Stomach (tissue), 9 donors: ENCODE data around the gene FBF1. TPM values are rescaled to one million over a fixed set of nuclear protein-coding genes. Genes with fewer than 3 reads are reported as not detected.

ENCODE experiments used
- DNase-seq, 2 donors: peaks; one replicate each; pipeline versions ENCODE4 v3.0.0 to v3.0.0-alpha.2; 2013 to 2019
- H3K27ac ChIP-seq, 5 donors: fragments of 200-600 bp in 4 of 5; sonication (generic) in 4 of 5; one replicate each; pipeline ENCODE4 v1.5.1; 2013 to 2019; ENCODE audit warnings: mild to moderate bottlenecking in 1 of 5, moderate library complexity in 1 of 5
- H3K27me3 ChIP-seq, 3 donors: fragments of 200-600 bp; sonication (generic); one replicate each; pipeline ENCODE4 v1.5.1; 2017 to 2019; ENCODE audit warnings: mixed run types in 1 of 3
- H3K36me3 ChIP-seq, 4 donors: fragments of 200-600 bp; sonication (generic); 1 replicate in 3 of 4; 2 replicates in 1 of 4; pipeline ENCODE4 v1.5.1; 2016 to 2019
- H3K4me1 ChIP-seq, 4 donors: fragments of 200-600 bp; sonication (generic); one replicate each; pipeline ENCODE4 v1.5.1; 2016 to 2019
- H3K4me3 ChIP-seq, 4 donors: fragments of 200-600 bp; sonication (generic) in 3 of 4; one replicate each; pipeline ENCODE4 v1.5.1; 2016 to 2019; ENCODE audit warnings: mild to moderate bottlenecking in 1 of 4
- H3K9me3 ChIP-seq, 4 donors: fragments of 200-600 bp; sonication (generic); one replicate each; pipeline ENCODE4 v1.5.1; 2016 to 2019
- EP300 ChIP-seq: sonication (generic); formaldehyde crosslinking; IDR thresholded peaks from one replicate; pipeline ENCODE4 v1.6.1; 2017; ENCODE audit warnings: antibody characterized with exemption
- POLR2A ChIP-seq, 4 donors: fragments of 450-650 bp; IDR thresholded peaks; one replicate each; pipeline ENCODE4 v1.6.1; 2016; ENCODE audit warnings: antibody characterized with exemption in 4 of 4, control low read depth in 2 of 4, mild to moderate bottlenecking in 1 of 4, moderate library complexity in 1 of 4
- POLR2AphosphoS5 ChIP-seq, 3 donors: sonication (generic); formaldehyde crosslinking; IDR thresholded peaks; one replicate each; pipeline ENCODE4 v1.6.1; 2016; ENCODE audit warnings: antibody characterized with exemption in 3 of 3
- WGBS, 5 donors: extraction: QIAGEN DNeasy Blood & Tissue Kit in 3 of 5; methylation state at CpG; one replicate each; pipeline versions ENCODE4 v1.1.5 to v1.1.7; 2013 to 2018; 5-methylcytosine and 5-hydroxymethylcytosine counted together
- intact Hi-C: fragments of 100-400 bp; cut with DNase I; formaldehyde crosslinking; loops from one replicate; pipeline ENCODE4 v1.15.1; 2023; ENCODE audit warnings: low total_unique reads
- polyA plus RNA-seq, 3 donors: library from polyadenylated mRNA; stranded (reverse); fragments of 200-250 nt; gene quantifications; one replicate each; pipeline ENCODE4 v1.2.3, GENCODE V29; 2013
- total RNA-seq, 5 donors: library from RNA; depleted of rRNA; stranded (reverse); fragments of >200 nt; gene quantifications; one replicate each; pipeline versions ENCODE4 v1.1.0 to v1.2.3, GENCODE V29; 2014 to 2016
- TF ChIP-seq, protein P1 (sequence below), 7 experiments: fragments of 450-650 bp in 4 of 7; fragments of 200-600 bp in 3 of 7; sonication (generic) in 3 of 7; IDR thresholded peaks; one replicate each; pipeline ENCODE4 v1.5.1; 2016 to 2019; ENCODE audit warnings: antibody characterized with exemption in 7 of 7, control low read depth in 2 of 7, mild to moderate bottlenecking in 1 of 7
- donor health status: healthy with polysubstance abuse.
- donor health status: Bipolar disorder and iron deficiency.
- donor health status: healthy.

Gene FBF1
- total and polyA plus RNA-seq, 8 donors: 1.7 to 21.7 (median 10.4) TPM

DNA sequence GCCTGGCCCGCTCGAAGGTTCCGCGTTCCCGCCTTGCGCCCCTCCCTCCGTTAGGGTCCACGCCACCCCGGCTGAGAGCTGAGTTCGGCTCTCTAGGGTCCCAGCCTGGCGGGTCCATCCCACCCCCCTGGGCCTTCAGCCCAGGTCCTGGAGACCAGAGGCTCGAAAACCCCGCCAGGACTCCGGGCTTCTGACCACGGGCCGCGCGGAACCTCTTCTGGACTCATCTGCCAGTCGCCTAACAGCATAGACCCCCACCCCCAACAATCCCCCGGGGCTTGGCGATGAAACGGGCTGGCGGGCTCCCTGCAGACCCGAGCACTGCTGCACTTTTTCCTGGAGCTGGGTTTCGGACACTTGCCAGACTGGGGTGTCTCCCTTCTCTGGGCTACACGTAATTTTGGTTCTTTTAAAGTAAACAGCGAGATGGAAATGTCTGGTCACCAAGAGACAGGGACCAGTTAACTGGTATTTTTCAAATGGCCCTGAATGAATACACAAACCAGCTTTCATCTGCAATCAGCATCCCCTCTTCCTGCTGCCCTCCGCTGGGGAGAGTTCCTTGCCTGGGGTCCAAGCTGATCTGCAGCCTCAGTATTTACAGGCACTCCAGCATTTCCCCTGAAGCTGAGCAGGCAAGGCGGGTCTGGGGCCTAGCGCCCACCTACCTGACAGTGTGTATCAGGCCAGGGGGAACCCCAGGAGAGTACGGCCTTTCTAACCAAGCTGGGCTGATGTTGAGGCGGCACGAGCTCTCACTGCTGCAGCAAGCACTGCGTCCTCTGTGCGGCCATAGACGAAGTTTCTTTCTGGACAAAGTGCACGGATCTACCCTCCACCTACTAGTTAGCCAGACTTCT, 43.5 kb downstream of the FBF1 start:
- no peaks in the 10 kb centered on the region for H3K27me3 ChIP-seq
- peak overlapping the region; percentile 74 to 85 (median 80) for H3K4me3 ChIP-seq
- TF ChIP-seq EP300: no peak
- 47 to 77% (median 55%) methylated on average over 17 to 37 of the region's 37 CpGs for WGBS, 5 donors
- DNase-seq: no peak
- no peaks in the 10 kb centered on the region for H3K9me3 ChIP-seq
- intact Hi-C loops: no loop called here
- peaks cover 19 to 51% (median 46%) of the 10 kb centered on the region in 4 donors for H3K4me1 ChIP-seq
- H3K36me3 ChIP-seq: peaks cover 37 to 56% (median 49%) of the 10 kb centered on the region in 4 donors
- peak overlapping the region; percentile 91 to 97 (median 94) for H3K27ac ChIP-seq

DNA sequence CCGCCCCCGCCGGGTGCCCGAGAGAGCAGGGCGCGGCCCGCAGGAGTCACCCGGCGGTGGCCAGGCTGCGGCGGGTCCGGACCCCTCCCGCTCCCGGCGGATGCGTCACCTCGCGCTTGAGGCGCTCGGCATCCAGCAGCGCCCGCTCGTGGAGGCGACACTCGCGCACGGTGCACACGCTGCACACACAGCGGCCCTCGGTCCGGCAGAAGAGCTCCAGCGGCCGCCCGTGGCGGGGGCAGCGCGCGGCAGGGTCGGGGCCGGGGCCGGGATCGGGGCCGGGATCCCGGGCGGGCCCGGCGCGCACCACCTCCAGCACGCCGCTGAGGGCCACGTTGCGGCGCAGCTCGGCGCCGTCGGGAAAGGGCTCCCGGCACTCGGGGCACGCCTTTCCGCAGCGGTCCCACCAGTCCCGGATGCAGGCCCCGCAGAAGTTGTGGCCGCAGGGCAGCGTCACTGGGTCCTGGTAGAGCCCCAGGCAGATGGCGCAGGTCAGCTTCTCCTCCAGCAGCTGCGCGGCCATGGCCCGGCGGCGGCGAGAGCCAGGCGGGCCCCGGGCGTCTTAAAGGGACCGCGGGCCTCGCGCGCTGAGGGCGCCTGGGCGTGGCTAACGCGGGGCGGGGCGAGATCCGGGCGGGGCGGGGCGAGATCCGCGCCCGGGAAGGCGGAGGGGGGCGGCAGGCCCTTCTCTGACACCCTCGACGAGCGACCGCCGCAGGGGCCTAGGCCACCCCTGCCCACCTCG, 44.3 kb downstream of the FBF1 start, which contains the start of gene TRIM65:
TRIM65 (minus strand) TSS at position 537 of the 745 bp plus-strand sequence; CDS start at position 523, 14 bp downstream.
- intact Hi-C loops: no loop called here

DNA sequence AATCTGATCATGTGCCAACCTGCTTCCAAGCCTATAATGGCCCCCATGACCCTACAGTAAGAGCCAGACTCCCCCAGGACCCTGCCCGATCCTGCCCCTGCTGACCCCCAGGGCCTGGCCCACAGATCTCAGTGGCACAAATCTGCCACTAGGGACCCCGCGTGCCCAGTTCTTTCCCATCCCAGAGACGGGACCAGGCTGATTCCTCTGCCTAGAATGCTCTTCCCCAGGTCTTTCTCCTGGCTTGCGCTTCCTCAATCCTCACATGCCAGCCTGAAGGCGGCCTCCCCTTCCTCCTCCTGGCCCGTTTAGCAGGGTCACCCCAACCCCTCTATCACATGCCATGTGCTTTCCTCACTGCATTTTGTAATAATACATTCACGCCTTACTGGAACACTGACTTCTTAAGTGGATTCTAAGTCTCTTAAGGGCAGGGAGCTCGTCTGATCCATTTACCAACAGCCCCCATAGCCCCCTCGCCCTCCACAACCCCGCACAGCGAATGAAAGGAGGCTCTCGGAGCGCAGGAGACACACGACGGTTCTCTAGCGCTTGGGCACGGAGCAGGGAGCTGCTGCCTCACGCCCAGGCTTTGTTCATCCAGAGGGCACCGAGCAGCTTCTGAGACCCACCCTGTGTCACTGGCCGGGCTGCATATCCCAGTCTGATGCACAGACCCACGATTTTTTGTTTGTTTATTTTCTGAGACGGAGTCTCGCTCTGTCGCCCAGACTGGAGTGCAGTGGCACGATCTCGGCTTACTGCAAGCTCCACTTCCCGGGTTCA, 45.3 kb downstream of the FBF1 start:
- Histone ChIP-seq H3K27me3 (no peaks in the 10 kb centered on the region), H3K4me1 (peaks cover 19 to 60% (median 44%) of the 10 kb centered on the region in 4 donors), H3K4me3 (peak overlapping the region; percentile 74 to 85 (median 80)), H3K9me3 (no peaks in the 10 kb centered on the region), H3K36me3 (peaks cover 35 to 56% (median 49%) of the 10 kb centered on the region in 4 donors), H3K27ac (peak overlapping the region; percentile 91 to 97 (median 94))
- WGBS, 5 donors: 21 to 27% (median 22%) methylated on average over 28 of the region's 28 CpGs
- TF ChIP-seq, protein P1, sequence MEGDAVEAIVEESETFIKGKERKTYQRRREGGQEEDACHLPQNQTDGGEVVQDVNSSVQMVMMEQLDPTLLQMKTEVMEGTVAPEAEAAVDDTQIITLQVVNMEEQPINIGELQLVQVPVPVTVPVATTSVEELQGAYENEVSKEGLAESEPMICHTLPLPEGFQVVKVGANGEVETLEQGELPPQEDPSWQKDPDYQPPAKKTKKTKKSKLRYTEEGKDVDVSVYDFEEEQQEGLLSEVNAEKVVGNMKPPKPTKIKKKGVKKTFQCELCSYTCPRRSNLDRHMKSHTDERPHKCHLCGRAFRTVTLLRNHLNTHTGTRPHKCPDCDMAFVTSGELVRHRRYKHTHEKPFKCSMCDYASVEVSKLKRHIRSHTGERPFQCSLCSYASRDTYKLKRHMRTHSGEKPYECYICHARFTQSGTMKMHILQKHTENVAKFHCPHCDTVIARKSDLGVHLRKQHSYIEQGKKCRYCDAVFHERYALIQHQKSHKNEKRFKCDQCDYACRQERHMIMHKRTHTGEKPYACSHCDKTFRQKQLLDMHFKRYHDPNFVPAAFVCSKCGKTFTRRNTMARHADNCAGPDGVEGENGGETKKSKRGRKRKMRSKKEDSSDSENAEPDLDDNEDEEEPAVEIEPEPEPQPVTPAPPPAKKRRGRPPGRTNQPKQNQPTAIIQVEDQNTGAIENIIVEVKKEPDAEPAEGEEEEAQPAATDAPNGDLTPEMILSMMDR (IDR thresholded peaks at IDR 0.05): peak in 2 of 7 experiments; percentile 5 to 19
- TF ChIP-seq POLR2A (IDR thresholded peaks at IDR 0.05): no peak
- DNase-seq: peak in 1 of 2 donors; percentile 43
- intact Hi-C loops: no loop called here

More for the DNA sequence above, 44.3 kb downstream of the FBF1 start, which contains the start of gene TRIM65:
- Histone ChIP-seq H3K36me3 (peaks cover 37 to 56% (median 49%) of the 10 kb centered on the region in 4 donors), H3K27ac (peak within 1 kb of the TSS; percentile 91 to 97 (median 94)), H3K4me3 (peak within 1 kb of the TSS; percentile 74 to 85 (median 80)), H3K27me3 (no peaks in the 10 kb centered on the region), H3K4me1 (peaks cover 19 to 59% (median 44%) of the 10 kb centered on the region in 4 donors), H3K9me3 (no peaks in the 10 kb centered on the region)
- peak; percentile 86 to 95 for DNase-seq
- TF ChIP-seq POLR2A (IDR thresholded peaks at IDR 0.05): peak in 1 of 4 donors; percentile 42
- no peak for TF ChIP-seq EP300
- TF ChIP-seq, protein P1 (IDR thresholded peaks at IDR 0.05): peak in 2 of 7 experiments; percentile 6 to 58
- TF ChIP-seq POLR2AphosphoS5 (IDR thresholded peaks at IDR 0.05): peak; percentile 59 to 87 (median 77)
- WGBS, 5 donors: 0 to 1% (median 0%) methylated on average over 4 to 102 of the region's 102 CpGs; no CpG with 5 or more reads in 1 of the 5 donors

DNA sequence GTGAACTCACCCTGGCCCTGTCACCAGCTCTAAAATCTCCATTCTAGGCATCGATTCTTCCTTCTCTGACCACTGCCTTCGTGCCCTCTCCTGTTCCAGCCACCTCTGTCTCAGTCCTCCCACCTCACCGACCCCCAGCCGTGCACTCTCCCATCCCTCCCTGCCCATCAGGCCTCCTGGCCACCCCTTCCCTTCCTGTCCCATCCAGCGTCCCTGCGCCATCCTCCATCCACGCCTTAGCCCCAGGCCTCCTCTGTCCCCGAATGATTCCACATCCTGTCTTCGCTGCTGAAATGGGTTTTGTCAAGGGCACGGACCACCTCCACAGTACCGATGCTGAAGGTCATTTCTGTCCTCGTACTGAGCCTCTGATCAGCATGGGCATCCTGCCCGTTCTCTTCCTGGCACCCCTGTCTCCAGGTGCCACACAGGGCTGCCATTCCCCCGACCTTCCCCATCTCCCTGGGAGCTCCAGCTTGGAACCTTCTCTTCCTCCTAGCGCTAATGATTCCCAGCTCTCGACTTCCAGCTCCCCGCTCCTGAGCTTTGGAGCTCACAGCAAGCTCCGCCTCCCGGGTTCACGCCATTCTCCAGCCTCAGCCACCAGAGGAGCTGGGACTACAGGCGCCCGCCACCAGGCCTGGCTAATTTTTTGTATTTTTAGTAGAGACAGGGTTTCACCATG, 46.7 kb downstream of the FBF1 start:
- WGBS, 5 donors: 77 to 81% (median 79%) methylated on average over 22 of the region's 22 CpGs
- Histone ChIP-seq H3K27ac (peak overlapping the region in 3 of 5 donors; percentile 7 to 97 (median 94)), H3K9me3 (no peaks in the 10 kb centered on the region), H3K36me3 (peaks cover 38 to 54% (median 49%) of the 10 kb centered on the region in 4 donors), H3K27me3 (no peaks in the 10 kb centered on the region), H3K4me3 (no peak overlapping the region), H3K4me1 (peaks cover 19 to 60% (median 44%) of the 10 kb centered on the region in 4 donors)
- intact Hi-C loops: no loop called here
- TF ChIP-seq POLR2A (IDR thresholded peaks at IDR 0.05): no peak
- TF ChIP-seq EP300: no peak
- no peak for TF ChIP-seq POLR2AphosphoS5 (IDR thresholded peaks at IDR 0.05)
- TF ChIP-seq, protein P1 (IDR thresholded peaks at IDR 0.05): no peak
- DNase-seq: peak in 1 of 2 donors; percentile 33
